HepG2 (cell line): ENCODE measurements around the gene WIF1. TPM values are rescaled to one million over a fixed set of nuclear protein-coding genes. Genes with fewer than 3 reads are reported as not detected.

Source experiments
- ARHGAP35 ChIP-seq: sonication (generic); formaldehyde crosslinking; IDR thresholded peaks from 2 replicates; pipeline ENCODE4 v1.9.0; 2022; ENCODE audit warnings: mild to moderate bottlenecking, inconsistent platforms, moderate library complexity, missing genetic modification reagents, borderline replicate concordance
- CREB3 ChIP-seq: sonication (generic); formaldehyde crosslinking; IDR thresholded peaks from 2 replicates; pipeline ENCODE4 v1.5.0; 2020; ENCODE audit warnings: missing genetic modification reagents
- KDM6A ChIP-seq: IDR thresholded peaks from 2 replicates; pipeline ENCODE4 v1.6.1; 2016; ENCODE audit warnings: low read depth
- KLF13 ChIP-seq: sonication (generic); formaldehyde crosslinking; IDR thresholded peaks from 2 replicates; pipeline ENCODE4 v1.4.0; 2020; ENCODE audit warnings: mild to moderate bottlenecking, missing genetic modification reagents
- MTA3 ChIP-seq: sonication (generic); formaldehyde crosslinking; IDR thresholded peaks from 2 replicates; pipeline ENCODE4 v1.4.0; 2020; ENCODE audit warnings: missing genetic modification reagents
- NFE2L1 ChIP-seq: sonication (generic); formaldehyde crosslinking; IDR thresholded peaks from 2 replicates; pipeline ENCODE4 v1.4.0; 2020; ENCODE audit warnings: missing genetic modification reagents, mild to moderate bottlenecking, borderline replicate concordance
- NR2F1 ChIP-seq, 2 experiments: fragments of 450-650 bp in 1 of 2; formaldehyde crosslinking in 1 of 2; IDR thresholded peaks; 2 replicates each; pipeline versions ENCODE4 v1.5.0 to v1.6.1; 2016 to 2020; ENCODE audit warnings: mild to moderate bottlenecking in 1 of 2, missing compliant biosample characterization in 1 of 2, missing genetic modification reagents in 1 of 2, moderate library complexity in 1 of 2
- RBAK ChIP-seq: sonication (generic); formaldehyde crosslinking; IDR thresholded peaks from 2 replicates; pipeline ENCODE4 v1.5.1; 2020; ENCODE audit warnings: mild to moderate bottlenecking, missing genetic modification reagents
- THRA ChIP-seq: sonication (generic); formaldehyde crosslinking; IDR thresholded peaks from 2 replicates; pipeline ENCODE4 v1.4.0; 2020; ENCODE audit warnings: missing genetic modification reagents, borderline replicate concordance
- WIZ ChIP-seq: sonication (generic); formaldehyde crosslinking; IDR thresholded peaks from 2 replicates; pipeline ENCODE4 v1.5.1; 2020; ENCODE audit warnings: mild to moderate bottlenecking, missing genetic modification reagents
- ZFY ChIP-seq: sonication (generic); formaldehyde crosslinking; IDR thresholded peaks from 2 replicates; pipeline ENCODE4 v1.4.0; 2020; ENCODE audit warnings: missing genetic modification reagents
- ZNF280D ChIP-seq: sonication (generic); formaldehyde crosslinking; IDR thresholded peaks from 2 replicates; pipeline ENCODE4 v1.5.1; 2020; ENCODE audit warnings: mild to moderate bottlenecking, missing genetic modification reagents
- ZNF33B ChIP-seq: sonication (generic); formaldehyde crosslinking; IDR thresholded peaks from 2 replicates; pipeline ENCODE4 v1.5.1; 2020; ENCODE audit warnings: mild to moderate bottlenecking, missing genetic modification reagents
- ZXDC ChIP-seq: sonication (generic); formaldehyde crosslinking; IDR thresholded peaks from 2 replicates; pipeline ENCODE4 v1.5.0; 2020; ENCODE audit warnings: mild to moderate bottlenecking, missing genetic modification reagents
- polyA plus RNA-seq, 8 experiments: library from polyadenylated mRNA; depleted of rRNA in 3 of 8; stranded (reverse) in 7 of 8; unstranded in 1 of 8; fragments of >200 nt; fragmentation: Illumina TruSeq in 4 of 8; extraction: Trizol in 4 of 8; gene quantifications; 2 replicates each; pipeline versions ENCODE4 v1.2.1 to v1.2.3, GENCODE V29; 2011 to 2016; ENCODE audit warnings: low read depth in 4 of 8, missing spikeins in 1 of 8, mixed read lengths in 1 of 8; ENCODE audit not compliant: insufficient read depth in 1 of 8
- total RNA-seq, 5 experiments: library from RNA; depleted of rRNA; stranded (reverse); fragments of >200 nt; fragmentation: Illumina TruSeq; extraction: Trizol; gene quantifications; 2 replicates each; pipeline ENCODE4 v1.2.3, GENCODE V29; 2016; ENCODE audit warnings: low read depth in 1 of 5
- TF ChIP-seq, protein P1 (sequence below): sonication (generic); formaldehyde crosslinking; IDR thresholded peaks from 2 replicates; pipeline ENCODE4 v1.8.1; 2023; ENCODE audit warnings: mild to moderate bottlenecking, inconsistent platforms, moderate library complexity, missing genetic modification reagents, borderline replicate concordance
- TF ChIP-seq, protein P2 (sequence below): sonication (generic); formaldehyde crosslinking; IDR thresholded peaks from 2 replicates; pipeline ENCODE4 v1.4.0; 2020; ENCODE audit warnings: mild to moderate bottlenecking, missing genetic modification reagents

Gene WIF1
- total and polyA plus RNA-seq, 2 of the 13 experiments (the other 11 are each of a cell fraction or from before 2014, with no cell fraction given), result not detected

- TF ChIP-seq MTA3 (CRISPR knock-in tag) (no peak), ZNF280D (CRISPR knock-in tag) (peak; percentile 99), KLF13 (CRISPR knock-in tag) (peak; percentile 90; the same call in 1 of the 2 replicates), THRA (CRISPR knock-in tag) (peak; percentile 85; the same call in 1 of the 2 replicates), WIZ (CRISPR knock-in tag) (peak; percentile 99), ZXDC (CRISPR knock-in tag) (peak; percentile 99), ZFY (CRISPR knock-in tag) (peak; percentile 80), NR2F1 (CRISPR knock-in tag; IDR thresholded peaks at IDR 0.05) (no peak), CREB3 (CRISPR knock-in tag) (peak; percentile 99), ZNF33B (CRISPR knock-in tag) (peak; percentile 99), KDM6A (CRISPR knock-in tag) (no peak), RBAK (CRISPR knock-in tag) (peak; percentile 77; the same call in 1 of the 2 replicates), NFE2L1 (CRISPR knock-in tag) (peak; percentile 96), ARHGAP35 (CRISPR knock-in tag) (peak; percentile 99)
- TF ChIP-seq, protein P1, sequence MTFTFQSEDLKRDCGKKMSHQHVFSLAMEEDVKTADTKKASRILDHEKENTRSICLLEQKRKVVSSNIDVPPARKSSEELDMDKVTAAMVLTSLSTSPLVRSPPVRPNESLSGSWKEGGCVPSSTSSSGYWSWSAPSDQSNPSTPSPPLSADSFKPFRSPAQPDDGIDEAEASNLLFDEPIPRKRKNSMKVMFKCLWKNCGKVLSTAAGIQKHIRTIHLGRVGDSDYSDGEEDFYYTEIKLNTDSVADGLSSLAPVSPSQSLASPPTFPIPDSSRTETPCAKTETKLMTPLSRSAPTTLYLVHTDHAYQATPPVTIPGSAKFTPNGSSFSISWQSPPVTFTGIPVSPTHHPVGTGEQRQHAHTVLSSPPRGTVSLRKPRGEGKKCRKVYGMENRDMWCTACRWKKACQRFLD (CRISPR knock-in tag), result peak; percentile 100
- TF ChIP-seq, protein P2, sequence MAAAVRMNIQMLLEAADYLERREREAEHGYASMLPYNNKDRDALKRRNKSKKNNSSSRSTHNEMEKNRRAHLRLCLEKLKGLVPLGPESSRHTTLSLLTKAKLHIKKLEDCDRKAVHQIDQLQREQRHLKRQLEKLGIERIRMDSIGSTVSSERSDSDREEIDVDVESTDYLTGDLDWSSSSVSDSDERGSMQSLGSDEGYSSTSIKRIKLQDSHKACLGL, result peak; percentile 99
Observed at GRCh38 chr12:65169320-65170208, 48.5 kb upstream of the WIF1 start, which contains the start of gene LEMD3 (continued).
